Gastrocnemius medialis (tissue), 4 donors: Measurements from ENCODE around the gene EPS15.

ENCODE experiments used
- POLR2A ChIP-seq, 2 donors: fragments of 450-650 bp; IDR thresholded peaks; one replicate each; pipeline ENCODE4 v1.6.1; 2017; ENCODE audit warnings: antibody characterized with exemption in 2 of 2, mild to moderate bottlenecking in 2 of 2, moderate library complexity in 2 of 2
- TF ChIP-seq, protein P1 (sequence below), 5 experiments: fragments of 450-650 bp in 3 of 5; fragments of 200-600 bp in 2 of 5; sonication (generic) in 2 of 5; IDR thresholded peaks in 4 of 5; conservative IDR thresholded peaks in 1 of 5; 1 replicate in 4 of 5; 2 replicates in 1 of 5; pipeline ENCODE4 v1.5.1; 2016 to 2019; ENCODE audit warnings: antibody characterized with exemption in 5 of 5, mild to moderate bottlenecking in 3 of 5, moderate library complexity in 3 of 5

- TF ChIP-seq, protein P1, sequence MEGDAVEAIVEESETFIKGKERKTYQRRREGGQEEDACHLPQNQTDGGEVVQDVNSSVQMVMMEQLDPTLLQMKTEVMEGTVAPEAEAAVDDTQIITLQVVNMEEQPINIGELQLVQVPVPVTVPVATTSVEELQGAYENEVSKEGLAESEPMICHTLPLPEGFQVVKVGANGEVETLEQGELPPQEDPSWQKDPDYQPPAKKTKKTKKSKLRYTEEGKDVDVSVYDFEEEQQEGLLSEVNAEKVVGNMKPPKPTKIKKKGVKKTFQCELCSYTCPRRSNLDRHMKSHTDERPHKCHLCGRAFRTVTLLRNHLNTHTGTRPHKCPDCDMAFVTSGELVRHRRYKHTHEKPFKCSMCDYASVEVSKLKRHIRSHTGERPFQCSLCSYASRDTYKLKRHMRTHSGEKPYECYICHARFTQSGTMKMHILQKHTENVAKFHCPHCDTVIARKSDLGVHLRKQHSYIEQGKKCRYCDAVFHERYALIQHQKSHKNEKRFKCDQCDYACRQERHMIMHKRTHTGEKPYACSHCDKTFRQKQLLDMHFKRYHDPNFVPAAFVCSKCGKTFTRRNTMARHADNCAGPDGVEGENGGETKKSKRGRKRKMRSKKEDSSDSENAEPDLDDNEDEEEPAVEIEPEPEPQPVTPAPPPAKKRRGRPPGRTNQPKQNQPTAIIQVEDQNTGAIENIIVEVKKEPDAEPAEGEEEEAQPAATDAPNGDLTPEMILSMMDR (IDR thresholded peaks at IDR 0.05 in 4 of 5, conservative IDR thresholded peaks at IDR 0.05 in 1 of 5): no peak
- TF ChIP-seq POLR2A (IDR thresholded peaks at IDR 0.05): no peak
Observed at GRCh38 chr1:51369171-51369570, 149.9 kb downstream of the EPS15 start.
